GM19023 (cell line): Measurements from ENCODE around the gene TUSC2.
"Not testable (repeated sequence)": the region's sequence is repeated elsewhere in the genome, so short reads cannot be mapped to it uniquely, and the experiment has no call there.

Source experiments
- ATAC-seq: cut with Tn5 transposase; IDR thresholded peaks from one replicate; pipeline ENCODE4 v1.9.1; 2021; ENCODE audit warnings: mild to moderate bottlenecking, moderate library complexity; ENCODE audit not compliant: unreplicated experiment

TUSC2 gene

DNA sequence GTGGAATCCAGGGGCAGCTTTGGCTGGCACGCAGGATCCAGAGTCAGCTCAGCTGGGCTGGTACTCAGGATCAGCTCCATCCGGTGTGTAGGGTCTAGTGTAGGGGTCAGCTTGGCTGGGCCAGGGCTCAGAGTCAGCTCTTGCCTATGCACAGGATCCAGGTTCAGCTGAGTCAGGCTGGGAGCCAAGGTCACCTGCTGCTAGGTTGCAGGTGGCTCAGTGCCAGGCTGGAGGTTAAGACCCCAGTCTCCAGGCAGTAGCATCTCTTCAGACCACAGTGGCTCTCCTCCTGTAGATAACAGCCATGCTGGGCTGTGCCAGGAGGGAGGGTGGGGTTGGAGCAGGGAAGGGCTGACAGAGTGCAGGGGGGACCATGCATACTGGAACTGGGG is 30.6 kb downstream of the TUSC2 start:
- ATAC-seq = no peak

DNA sequence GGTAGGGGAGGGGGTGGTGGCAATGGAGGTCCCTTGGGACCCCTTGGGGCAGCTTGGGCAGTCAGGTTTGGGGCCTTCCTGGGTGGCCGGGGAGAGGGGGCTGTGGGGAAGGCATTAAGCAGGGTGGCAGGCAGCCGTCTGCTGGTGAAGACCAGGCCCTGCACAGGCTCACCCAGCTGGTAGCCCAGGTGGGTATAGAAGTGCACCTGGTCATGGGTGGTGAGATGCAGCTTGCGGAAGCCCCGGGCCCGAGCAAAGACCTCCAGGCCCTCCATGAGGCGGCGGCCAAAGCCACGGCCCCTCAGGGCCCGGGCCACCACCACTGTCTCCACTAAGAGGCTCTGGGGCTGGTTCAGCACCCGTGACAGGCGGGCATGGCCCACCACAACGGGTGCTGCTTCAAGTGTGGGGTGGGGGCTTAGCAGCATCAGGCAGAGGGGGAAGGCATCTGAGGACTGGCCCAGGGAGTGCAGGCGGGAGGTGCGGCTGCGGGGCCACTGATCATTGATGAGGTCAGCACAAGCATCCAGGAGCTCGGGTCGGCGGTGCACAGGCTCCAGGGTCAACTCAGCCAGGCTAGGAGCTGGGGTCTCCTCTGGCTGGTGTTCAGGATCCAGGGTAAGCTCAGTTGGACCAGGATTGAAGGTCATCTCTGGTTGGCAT is 31.2 kb downstream of the TUSC2 start:
- no peak for ATAC-seq

DNA sequence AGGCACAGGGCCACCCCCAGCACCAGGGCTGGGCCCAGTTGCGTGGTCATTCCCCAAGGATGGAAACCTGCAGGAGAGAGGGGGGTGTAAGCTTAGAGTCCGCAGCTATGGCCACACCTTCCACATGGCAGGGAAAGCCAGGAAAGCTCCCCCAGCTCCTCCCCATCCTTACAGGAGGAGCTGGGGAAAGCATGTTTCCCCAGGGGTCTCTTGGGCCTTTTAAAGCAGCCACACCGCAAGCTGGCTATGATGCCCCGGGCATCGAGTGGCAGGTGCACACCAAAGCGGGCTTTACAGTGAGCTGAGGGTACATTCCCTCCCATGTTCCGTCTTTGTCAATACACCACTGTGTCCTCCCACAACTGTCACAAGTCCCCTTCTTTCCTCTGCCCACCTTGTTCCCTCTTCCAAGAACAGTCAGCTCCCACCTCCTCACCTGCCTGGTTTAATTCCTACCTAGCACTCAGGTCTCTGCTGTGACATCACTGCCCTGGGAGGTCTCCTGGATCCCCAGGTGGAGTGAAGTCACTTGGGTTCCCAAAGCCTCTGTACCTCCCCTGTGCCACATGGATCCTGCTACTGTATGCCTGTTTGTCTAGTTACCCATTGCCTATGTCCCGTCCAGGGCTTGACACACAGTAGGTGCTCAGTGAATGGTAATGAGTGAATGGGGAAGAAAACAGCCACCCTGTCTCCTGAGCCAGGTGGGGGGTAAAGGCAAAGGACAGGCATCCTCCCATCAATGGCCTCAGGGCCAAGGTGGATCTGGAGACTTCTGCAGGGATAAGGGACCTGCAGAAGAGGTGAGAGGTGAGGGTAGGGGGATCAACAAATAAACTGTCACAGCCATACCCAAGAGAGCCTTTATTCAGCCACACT is 32.2 kb downstream of the TUSC2 start:
- ATAC-seq = no peak

DNA sequence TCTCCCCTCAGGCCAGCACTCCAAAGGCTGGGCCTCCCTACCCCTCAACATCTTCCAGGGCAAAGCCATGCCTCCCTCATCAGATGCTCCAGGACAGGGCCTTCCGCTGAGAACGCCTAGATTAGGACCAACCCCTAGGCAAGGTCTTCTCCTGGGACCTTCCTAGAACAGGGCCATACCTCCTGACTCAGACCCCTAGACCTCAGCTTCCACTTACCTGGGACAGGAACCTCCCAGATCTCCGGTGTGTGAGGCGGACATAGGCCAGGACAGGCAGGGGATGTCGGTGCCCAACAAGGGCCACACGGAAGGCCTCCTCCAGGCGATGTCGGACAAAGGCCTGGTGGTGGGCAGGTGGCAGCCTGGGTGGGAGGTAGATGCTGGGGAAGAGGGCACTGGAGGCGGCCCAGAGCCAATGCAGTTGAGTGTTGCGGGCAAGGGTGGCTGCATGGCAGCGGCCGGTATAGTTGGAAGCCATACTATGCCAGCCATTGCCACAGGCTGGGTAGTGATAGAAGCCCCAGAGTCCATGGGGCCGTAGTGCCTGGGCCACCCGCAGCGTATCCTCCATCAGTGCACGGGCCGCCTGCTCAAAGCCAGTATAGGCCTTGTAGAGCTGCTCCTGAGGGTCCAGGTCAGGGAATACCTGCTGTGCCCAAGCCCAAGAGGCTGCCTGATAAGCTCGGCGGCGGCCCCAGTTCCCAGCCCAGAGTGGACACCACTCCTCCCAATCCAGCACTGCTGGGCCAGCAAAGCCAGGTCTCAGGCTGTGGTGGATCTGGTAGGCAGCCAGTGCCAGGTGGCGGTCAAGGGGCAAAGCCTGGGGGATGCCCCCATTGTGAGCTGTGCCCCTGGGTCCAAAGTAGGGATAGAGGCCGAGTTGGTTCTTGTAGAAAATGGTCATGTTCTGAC is 33.3 kb downstream of the TUSC2 start:
- ATAC-seq = no peak

DNA sequence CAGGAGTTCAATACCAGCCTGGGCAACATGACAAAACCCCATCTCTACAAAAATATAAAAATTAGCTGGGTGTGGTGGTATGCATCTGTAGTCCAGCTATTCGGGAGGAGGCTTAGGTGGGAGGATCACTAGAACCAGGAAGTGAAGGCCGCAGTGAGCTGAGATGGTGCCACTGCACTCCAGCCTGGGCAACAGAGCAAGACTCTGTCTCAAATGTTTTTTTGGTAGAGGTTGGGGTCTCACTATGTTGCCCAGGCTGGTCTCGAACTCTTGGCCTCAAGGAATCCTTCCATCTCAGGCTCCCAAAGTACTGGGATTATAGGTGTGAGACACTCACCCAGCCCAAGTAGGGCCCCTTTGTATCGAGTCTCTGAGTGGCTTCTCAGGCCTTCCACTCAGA is 33.9 kb downstream of the TUSC2 start:
- no peak for ATAC-seq

DNA sequence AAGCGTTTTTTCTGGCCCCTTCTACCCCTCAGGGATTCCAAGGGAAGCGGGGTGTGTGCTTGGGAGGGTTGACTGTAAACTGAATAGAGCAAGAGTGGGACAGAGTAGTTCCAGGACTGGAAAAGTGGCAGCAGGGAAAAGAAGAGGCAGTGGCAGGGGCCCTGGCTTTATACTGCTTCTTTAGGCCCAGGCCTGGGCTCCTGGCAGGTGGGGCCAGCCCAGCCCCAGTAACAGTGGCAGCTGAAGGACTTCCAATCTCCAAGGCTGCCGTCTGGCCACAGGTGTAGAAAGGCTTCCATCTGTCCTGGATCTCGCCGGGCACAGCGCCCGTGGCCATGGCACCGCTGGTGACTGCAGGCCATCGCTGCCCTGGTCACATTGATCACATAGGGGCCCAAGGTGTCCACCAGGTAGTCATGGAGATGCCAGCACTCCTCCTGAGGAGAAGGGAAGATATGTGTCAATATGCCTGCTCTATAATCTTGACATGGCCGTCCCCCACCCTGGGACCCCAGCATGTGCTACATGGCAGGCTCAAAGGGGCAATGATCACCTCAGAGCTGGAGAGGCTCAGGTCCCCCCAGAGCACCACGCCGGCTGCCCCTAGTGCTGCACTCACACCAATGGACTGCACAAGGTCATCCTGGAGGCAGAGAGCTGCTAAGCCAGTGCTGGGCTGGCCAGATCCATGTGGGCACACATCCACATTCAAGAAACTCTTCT is 34.8 kb downstream of the TUSC2 start:
- ATAC-seq = no peak

DNA sequence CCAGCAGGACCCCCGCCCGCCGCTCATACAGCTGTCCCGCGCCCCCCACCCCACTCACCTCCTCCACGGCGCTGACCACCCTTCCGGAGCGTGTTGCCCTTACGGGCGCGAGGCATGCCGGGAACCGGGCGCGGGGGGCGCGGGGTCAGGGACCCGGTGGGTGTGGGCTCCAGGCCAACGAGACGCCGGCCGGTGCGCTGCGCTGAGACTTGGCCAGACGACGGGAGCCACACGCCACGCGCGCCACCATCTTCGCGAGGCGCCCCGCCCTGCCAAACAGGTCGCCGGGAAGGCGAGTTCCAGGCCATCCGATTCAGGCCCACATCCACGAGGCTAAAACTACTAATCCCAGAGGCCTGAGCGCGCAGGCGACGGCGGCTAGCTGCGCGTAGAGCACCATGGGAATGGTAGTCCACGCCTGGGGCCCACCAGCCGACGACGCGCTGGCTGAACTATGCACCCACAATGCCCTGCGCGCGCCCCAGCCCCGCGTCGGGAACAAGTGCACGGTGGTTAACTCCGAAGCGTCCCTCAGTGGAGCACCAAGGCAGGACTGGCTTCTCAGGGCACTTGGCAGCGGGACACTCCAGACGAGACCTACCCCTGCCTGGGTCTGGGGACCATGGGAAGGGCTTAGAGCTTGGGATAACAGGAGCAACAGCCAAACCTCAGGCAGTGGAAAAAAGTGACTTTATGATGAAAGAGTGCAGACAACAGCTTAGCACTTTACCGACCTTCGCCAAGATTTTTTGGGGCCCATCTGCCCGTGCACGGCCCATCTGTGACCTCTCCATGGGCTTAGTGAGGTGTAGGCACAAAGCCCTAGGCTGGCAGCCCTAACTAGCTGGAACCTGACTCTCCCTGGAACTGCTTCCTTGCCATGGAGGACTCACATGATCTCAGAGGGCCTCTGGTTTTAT is 35.6 kb downstream of the TUSC2 start, which contains the start of gene IFRD2:
Gene IFRD2, minus strand, starts transcription at position 271 of the 920 bp plus-strand sequence. Its CDS starts 155 bp downstream, at position 116.
- ATAC-seq = peak; percentile 95

DNA sequence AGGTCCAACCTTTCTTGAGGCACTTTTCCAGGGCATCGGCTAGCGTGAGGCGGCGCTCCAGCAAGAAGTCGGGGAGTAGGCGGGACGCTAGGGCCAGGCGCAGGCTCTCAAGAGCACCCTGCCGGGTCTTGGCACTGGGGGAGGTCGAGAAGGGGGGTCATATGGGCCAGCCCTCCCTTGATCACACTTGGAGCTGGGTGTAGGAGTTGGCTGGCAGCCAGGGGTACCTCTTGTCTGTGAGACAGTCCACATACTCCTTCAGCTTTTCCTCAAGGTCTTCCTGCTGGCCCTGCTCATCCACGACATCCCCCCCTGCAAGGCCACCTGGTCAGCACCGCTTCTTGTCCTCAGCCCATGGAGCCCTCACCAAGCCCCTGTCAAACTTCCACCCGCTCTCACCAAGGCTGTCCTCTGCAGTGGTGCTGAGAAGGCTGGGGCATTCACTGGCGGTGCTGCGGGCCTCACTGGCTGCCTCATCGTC is 37.8 kb downstream of the TUSC2 start:
- no peak for ATAC-seq

DNA sequence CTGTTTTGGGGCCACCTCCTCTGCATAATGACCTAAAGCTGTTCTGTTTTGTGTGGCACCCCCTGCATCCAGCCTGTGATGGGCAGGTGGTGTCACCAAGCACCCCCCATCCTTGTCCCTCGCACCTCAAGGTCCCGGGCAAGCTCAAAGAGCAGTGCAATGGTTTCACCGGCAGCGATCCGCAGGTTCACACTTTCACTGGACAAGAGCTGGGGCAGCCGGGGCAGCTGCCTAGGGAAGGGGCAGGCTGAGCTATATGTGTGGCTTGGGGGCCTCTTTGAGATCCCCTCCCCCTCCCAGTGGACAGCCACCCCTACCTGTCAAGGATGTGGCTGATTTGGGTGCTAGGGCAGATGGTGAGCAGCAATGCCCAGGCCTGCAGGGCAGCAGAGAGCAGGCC is 38.9 kb downstream of the TUSC2 start:
- ATAC-seq = no peak

DNA sequence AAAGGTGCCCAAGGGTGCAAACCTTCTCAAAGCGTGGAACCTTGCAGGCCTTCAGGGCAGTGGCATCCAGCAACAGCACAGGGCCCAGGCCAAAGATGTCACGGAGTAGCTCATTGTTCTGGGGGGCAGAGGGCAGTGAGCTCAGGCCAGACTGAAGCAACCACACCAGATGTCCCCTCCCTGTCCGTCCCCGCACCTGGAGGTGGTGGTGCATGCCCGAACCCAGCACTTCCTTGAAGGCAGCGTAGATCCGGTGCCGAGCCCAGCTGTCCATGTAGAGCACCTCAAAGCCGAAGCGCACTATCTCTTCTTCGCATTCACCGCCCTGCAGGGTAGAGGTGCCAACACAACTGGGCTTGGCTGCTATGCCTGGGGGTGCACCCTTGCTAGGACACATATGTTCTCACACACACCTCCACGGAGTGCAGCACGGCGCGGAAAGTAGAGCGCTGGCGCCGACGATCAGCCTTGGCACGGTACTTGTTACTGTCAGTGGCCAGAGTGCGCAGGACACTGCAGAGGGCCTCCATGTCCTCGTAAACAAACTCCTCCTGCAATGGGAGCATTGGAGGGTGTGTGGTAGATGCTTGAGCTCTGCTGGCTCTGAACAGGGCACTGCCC is 39.5 kb downstream of the TUSC2 start:
- ATAC-seq = no peak

DNA sequence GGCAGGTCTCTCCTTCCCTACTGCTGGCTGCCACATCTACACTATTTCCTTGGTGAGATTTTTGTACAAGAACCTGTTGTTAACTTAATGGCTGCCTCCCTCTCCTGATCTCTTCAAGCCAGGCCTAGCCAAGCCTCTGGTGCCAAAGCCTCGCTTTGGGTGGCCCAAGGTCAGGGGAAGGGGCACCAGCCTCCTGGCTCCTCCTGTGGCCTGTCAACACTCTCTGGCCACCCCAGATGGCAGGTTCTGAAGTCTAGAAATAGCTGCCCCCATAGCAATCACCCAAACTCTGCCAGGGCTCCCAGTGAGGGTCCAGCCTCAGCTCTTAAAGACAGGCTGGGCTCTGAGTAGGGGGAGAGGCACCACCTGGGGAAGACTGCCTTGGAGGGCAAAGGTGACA is 40.8 kb downstream of the TUSC2 start:
- no peak for ATAC-seq

DNA sequence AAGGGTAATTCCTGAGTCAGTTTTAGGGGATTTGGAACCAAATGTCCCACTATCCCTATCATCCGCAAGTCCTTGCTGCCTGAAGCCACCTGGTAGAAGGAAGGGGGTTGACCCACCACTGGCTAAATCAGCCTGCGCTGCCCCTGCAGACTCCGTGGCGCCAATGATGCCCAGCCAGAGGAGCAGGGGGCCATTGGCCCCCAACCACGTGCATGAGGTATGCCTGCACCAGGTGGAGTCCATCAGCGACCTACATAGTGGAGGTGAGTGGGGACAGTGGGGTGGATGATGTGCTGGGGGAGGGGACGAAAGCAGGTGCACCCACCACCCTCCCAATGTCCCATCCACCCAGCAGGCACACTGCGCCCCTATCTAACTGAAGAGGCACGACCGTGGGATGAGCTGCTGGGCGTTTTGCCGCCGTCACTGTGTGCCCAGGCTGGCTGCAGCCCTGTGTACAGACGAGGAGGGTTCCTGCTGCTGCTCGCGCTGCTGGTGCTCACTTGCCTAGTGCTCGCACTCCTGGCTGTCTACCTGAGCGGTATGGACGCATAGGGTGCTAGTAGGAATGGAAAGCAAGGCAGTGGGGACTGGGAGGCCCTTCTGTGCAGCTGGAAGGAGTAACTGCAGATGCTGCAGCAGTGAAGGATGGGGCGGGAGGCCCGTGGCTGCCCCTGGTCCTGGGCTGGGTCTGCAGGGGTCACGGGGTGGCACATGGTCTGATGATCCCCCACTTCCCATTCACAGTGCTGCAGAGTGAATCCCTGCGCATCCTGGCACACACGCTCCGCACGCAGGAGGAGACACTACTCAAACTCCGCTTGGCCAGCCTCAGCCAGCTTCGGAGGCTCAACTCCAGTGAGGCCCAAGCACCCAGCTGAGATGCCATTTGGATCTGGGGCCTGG is 41.4 kb downstream of the TUSC2 start:
- no peak for ATAC-seq

DNA sequence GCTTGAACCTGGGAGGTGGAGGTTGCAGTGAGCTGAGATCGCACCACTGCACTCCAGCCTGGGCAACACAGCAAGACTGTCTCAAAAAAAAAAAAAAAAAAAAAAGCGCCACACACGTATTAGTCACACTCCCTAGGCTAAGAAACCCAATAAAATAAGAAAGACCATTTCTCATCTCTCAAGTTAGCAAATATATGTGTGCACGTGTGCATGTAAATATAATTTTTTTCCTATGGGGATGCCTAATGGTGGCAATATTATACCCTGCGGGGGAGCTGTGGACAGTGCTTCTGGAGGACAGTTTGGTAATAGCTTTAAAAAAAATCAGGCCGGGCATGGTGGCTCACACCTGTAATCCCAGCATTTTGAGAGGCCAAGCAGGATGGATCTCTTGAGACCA is 43.9 kb downstream of the TUSC2 start:
- not testable (repeated sequence) for ATAC-seq

DNA sequence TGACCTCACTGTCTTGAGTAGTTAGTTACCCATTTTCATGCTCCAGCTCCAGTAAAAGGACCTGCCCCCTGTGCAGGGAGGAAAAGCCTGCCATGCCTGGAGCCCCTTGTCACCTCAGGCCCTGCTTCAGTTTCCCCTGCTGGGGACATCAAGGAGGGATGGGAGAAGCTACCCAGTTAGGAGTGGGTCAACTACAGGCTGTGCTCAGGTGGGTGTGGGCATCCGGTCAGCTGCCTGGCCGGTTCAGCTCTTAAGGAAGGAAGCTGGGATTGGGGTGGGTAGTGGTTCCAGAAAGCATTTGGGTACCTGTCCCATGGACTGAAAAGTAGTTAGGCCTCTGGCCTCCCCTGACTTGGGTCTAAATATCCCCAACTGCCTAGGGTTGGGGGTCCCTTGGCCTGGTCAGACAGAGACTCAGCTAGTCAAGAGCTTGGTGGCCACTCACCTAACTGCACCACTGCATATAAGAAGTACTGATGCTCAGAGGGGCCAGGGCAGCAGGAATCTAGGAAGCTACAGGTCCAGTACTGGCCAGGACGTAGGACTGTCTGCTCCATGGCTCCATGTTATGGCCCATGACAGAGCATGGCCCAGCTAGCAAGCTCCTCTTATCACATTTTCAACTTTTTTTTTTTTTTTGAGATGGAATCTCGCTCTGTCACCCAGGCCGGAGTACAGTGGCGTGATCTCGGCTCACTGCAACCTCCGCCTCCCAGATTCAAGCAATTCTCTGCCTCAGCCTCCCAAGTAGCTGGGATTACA is 48.6 kb downstream of the TUSC2 start:
- ATAC-seq = no peak

DNA sequence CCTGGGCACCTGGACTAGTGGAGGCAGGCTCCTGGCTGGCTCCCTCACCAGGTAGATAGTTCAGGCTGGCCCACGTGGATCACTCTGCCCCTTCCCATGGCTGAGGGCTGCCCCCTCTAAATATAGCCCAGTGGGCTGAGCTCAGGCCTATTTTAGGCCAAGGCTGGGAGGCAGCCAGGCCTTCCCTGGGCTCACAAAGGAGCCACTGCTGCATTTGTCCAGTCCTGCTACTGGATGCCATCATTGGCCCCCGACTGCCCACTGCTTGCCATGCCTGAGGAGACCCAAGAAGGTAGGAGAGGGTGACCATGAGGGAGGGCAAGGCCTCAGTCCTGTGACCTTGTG is 49.2 kb downstream of the TUSC2 start, which contains the start of gene LSMEM2:
Gene LSMEM2, plus strand, starts transcription at position 208 of the 345 bp plus-strand sequence. Its CDS starts 27 bp downstream, at position 235.
- ATAC-seq = no peak

DNA sequence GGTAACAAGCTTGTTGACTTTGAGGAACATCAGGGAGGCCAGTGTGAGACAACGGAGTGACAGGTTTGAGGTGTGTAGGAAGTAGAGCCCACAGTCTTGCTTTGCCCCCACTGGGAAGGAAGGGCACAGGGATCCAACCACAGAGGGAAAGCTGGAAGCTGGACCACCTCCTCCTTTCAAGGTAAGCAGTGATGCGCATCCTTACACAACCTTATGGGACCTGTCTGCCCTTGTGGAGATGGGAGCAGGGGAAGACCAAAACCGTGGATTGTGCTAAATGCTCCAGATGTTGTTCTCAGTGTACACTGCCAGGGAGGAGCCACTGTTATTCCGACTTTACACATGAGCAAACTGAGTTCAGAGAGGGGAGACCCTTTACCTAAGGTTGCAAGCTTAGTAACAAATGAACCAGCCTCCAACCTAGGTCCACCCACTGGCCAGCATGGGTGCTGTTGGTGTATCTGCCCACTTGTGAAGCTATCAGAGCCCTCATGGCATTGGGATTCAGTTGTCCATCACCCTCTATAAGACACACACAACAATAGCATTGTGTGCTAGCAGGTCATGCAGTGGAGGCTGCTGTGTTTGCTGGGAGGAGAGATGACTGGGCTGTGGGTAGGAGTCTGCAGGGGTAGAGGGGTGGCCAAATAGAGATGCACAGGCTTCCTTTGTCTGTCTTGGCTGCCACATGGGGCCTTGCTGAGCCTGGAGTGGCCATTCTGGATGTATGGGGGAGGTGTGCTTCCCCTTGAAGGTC is 49.7 kb downstream of the TUSC2 start:
- no peak for ATAC-seq

DNA sequence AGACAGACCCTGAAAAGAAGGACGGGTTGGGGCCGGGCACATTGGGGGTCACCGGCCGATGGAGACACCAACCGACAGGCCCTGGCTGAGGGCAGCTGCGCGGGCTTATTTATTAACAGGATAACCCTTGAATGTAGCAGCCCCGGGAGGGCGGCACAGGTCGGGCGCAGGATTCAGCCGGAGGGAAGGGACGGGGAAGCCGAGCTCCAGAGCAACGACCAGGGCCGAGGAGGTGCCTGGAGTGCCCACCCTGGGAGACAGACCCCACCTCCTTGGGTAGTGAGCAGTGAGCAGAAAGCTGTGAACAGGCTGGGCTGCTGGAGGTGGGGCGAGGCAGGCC is 51.3 kb downstream of the TUSC2 start:
- no peak for ATAC-seq
